Endothelial cell of umbilical vein (primary cell): Measurements from ENCODE around the gene TOB1. TPM values are rescaled to one million over a fixed set of nuclear protein-coding genes. Genes with fewer than 3 reads are reported as not detected.

Experiments used
- BruUV-seq: library from RNA; stranded (reverse); fragments of 400-500 nt; replicated peaks from 2 replicates; lab custom pipeline; 2021; lab: Mats Ljungman, UMichigan
- CTCF ChIA-PET: fragments of 300-600, 350-600 bp; sonication (Branson Sonifier 250); formaldehyde crosslinking; loops from one replicate; lab custom pipeline; 2021; ENCODE audit warnings: antibody characterized with exemption, inconsistent platforms; lab: Charles Lee
- POLR2A ChIA-PET: fragments of 300-600, 350-600 bp; sonication (Branson Sonifier 250); formaldehyde crosslinking; loops from one replicate; lab custom pipeline; 2021; ENCODE audit warnings: antibody characterized with exemption, inconsistent platforms; lab: Charles Lee
- DNase-seq: peaks from one replicate; pipeline ENCODE4 v3.0.0-alpha.2; 2011; ENCODE audit warnings: low read depth, low spot score
- FAIRE-seq: peaks from 2 replicates; lab custom pipeline; 2011; peaks lifted over from hg19 to GRCh38; lab: Jason Lieb, UNC
- H2AFZ ChIP-seq: 2 replicates; pipeline ENCODE4 v1.6.0; 2012; ENCODE audit warnings: low read depth, low read length, control low read depth, inconsistent platforms
- H3K27ac ChIP-seq: 2 replicates; pipeline ENCODE4 v1.5.1; 2011; ENCODE audit warnings: low read depth, mild to moderate bottlenecking, control low read depth, low read length, moderate library complexity; ENCODE audit not compliant: insufficient read depth
- H3K27me3 ChIP-seq, 2 experiments: 2 replicates each; pipeline versions ENCODE4 v1.6.0 to v1.6.1; 2011; ENCODE audit warnings: low read length in 2 of 2, mixed read lengths in 1 of 2; ENCODE audit not compliant: control insufficient read depth in 2 of 2, insufficient read depth in 2 of 2
- H3K36me3 ChIP-seq, 2 experiments: 2 replicates in 1 of 2; 3 replicates in 1 of 2; pipeline ENCODE4 v1.5.1; 2011; ENCODE audit warnings: low read length in 2 of 2, mild to moderate bottlenecking in 1 of 2, moderate library complexity in 1 of 2; ENCODE audit not compliant: control insufficient read depth in 2 of 2, insufficient read depth in 2 of 2; ENCODE audit errors: extremely low read depth in 1 of 2
- H3K4me1 ChIP-seq: 3 replicates; pipeline ENCODE4 v1.5.1; 2011; ENCODE audit warnings: mild to moderate bottlenecking, low read length; ENCODE audit not compliant: control insufficient read depth, insufficient read depth; ENCODE audit errors: extremely low read depth
- H3K4me2 ChIP-seq: 2 replicates; pipeline ENCODE4 v1.6.1; 2011; ENCODE audit warnings: low read length, control low read depth, mixed read lengths; ENCODE audit not compliant: insufficient read depth
- H3K4me3 ChIP-seq, 3 experiments: fragments of 200-600 bp in 1 of 3; sonication (generic), shearing (Covaris generic) in 1 of 3; replicated peaks in 1 of 3; 2 replicates each; pipeline ENCODE4 v1.5.1; 2011 to 2016; ENCODE audit warnings: control low read depth in 3 of 3, low read length in 3 of 3, mild to moderate bottlenecking in 2 of 3, inconsistent platforms in 1 of 3, low read depth in 1 of 3, moderate library complexity in 1 of 3; ENCODE audit not compliant: insufficient read depth in 1 of 3
- H3K79me2 ChIP-seq: 2 replicates; pipeline ENCODE4 v1.6.0; 2012; ENCODE audit warnings: low read length, inconsistent platforms; ENCODE audit not compliant: control insufficient read depth, insufficient read depth
- H3K9ac ChIP-seq: replicated peaks from 2 replicates; pipeline ENCODE3; 2011; ENCODE audit warnings: low read length, control low read depth; ENCODE audit not compliant: insufficient read depth; ENCODE audit errors: extremely low read depth
- H3K9me1 ChIP-seq: replicated peaks from 3 replicates; pipeline ENCODE4 v1.6.0; 2011; ENCODE audit warnings: mild to moderate bottlenecking, low read length; ENCODE audit not compliant: control insufficient read depth, insufficient read depth; ENCODE audit errors: extremely low read depth
- H3K9me3 ChIP-seq: replicated peaks from 2 replicates; pipeline ENCODE4 v1.5.1; 2012; ENCODE audit warnings: low read length, inconsistent platforms; ENCODE audit not compliant: control insufficient read depth, insufficient read depth
- H4K20me1 ChIP-seq: replicated peaks from 2 replicates; pipeline ENCODE3; 2011; ENCODE audit warnings: mild to moderate bottlenecking, low read length; ENCODE audit not compliant: control insufficient read depth, insufficient read depth; ENCODE audit errors: extremely low read depth
- EZH2 ChIP-seq: IDR thresholded peaks from 2 replicates; pipeline ENCODE4 v1.6.1; 2012; ENCODE audit warnings: borderline replicate concordance, low read depth, mild to moderate bottlenecking, moderate library complexity, low read length, inconsistent platforms; ENCODE audit not compliant: severe bottlenecking
- GATA2 ChIP-seq: IDR thresholded peaks from 2 replicates; pipeline ENCODE4 v1.7.0; 2011; ENCODE audit warnings: low read depth, mild to moderate bottlenecking, moderate library complexity, mixed read lengths, low read length; ENCODE audit not compliant: insufficient read length, insufficient read depth
- JUN ChIP-seq: IDR thresholded peaks from 2 replicates; pipeline ENCODE4 v1.6.1; 2011; ENCODE audit warnings: borderline replicate concordance, low read depth; ENCODE audit not compliant: insufficient read length, insufficient read depth
- POLR2A ChIP-seq: IDR thresholded peaks from 2 replicates; pipeline ENCODE4 v1.6.1; 2012; ENCODE audit warnings: low read depth, mild to moderate bottlenecking, control low read depth, low read length
- dilution Hi-C: fragments of 300-500 bp; cut with MboI; formaldehyde crosslinking; loops from one replicate; pipeline ENCODE4 v1.15.0; 2019; ENCODE audit warnings: low sequenced_read_pairs; ENCODE audit not compliant: extremely low pct_ligation_motif_present
- intact Hi-C: fragments of 100-400 bp; cut with micrococcal nuclease; formaldehyde crosslinking; loops from one replicate; pipeline ENCODE4 v1.10.0; 2022
- polyA plus RNA-seq, 4 experiments: library from polyadenylated mRNA; depleted of rRNA in 3 of 4; stranded (reverse) in 3 of 4; unstranded in 1 of 4; fragments of >200 nt; gene quantifications; 2 replicates each; pipeline versions ENCODE4 v1.2.1 to v1.2.3, GENCODE V29; 2011 to 2012; ENCODE audit warnings: missing spikeins in 1 of 4
- total RNA-seq: library from RNA; stranded (reverse); gene quantifications from 2 replicates; pipeline ENCODE4 v1.2.3, GENCODE V29; 2021
- TF ChIP-seq, protein P1 (sequence below): IDR thresholded peaks from 2 replicates; pipeline ENCODE4 v1.6.1; 2011; ENCODE audit not compliant: insufficient read depth, insufficient read length

TOB1 gene
- total and polyA plus RNA-seq, 2 donors (not counting 3 experiments of a cell fraction or from before 2014, with no cell fraction given), result 3.3 to 12.9 TPM

DNA sequence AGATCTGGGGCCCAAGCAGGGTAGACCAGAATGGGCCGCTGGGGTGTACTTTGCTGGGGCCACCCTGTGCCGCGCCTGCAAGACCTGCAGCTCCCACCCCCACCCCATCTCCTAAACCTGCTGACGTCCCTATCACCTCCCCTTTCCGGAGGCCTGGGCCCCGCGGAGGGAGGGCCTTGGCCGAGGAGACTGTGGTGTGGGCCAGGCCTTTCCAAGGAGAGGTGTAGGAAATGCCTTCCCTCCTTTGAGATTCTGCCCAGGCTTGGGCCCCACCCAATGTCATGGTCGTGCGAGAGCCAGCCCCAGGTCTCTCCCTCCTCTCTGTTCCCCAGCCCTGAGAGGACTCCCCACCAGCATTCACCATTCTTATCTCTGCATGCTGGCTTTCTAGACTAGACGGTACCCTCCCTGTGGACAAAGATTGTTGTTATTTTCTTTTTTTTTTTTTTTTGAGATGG lies 34.7 kb downstream of the TOB1 start:
- CTCF ChIA-PET, result interaction anchor here (2.0 kb wide), 1 partner anchor 48 kb away, joined by 7 read pairs; no protein-coding TSS in a partner anchor
- H3K27me3 ChIP-seq, result peaks cover 2 to 3% of the 10 kb centered on the region in 2 experiments
- no peaks in the 10 kb centered on the region for H4K20me1 ChIP-seq
- H3K9me1 ChIP-seq, result no peaks in the 10 kb centered on the region
- POLR2A ChIA-PET, result no interaction called here
- no peak overlapping the region for H3K9ac ChIP-seq
- DNase-seq (no peak), FAIRE-seq (no peak)
- no peaks in the 10 kb centered on the region for H3K36me3 ChIP-seq
- intact Hi-C loops, result no loop called here
- H3K27ac ChIP-seq, result no peak overlapping the region
- no peaks in the 10 kb centered on the region for H3K9me3 ChIP-seq
- no peak overlapping the region for H3K4me3 ChIP-seq
- BruUV-seq, result no TSS peak
- TF ChIP-seq, protein P1, sequence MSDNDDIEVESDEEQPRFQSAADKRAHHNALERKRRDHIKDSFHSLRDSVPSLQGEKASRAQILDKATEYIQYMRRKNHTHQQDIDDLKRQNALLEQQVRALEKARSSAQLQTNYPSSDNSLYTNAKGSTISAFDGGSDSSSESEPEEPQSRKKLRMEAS, result no peak
- no peak for TF ChIP-seq POLR2A
- no peaks in the 10 kb centered on the region for H3K4me1 ChIP-seq
- dilution Hi-C loops, result no loop called here
- H2AFZ ChIP-seq, result no peak overlapping the region
- no peaks in the 10 kb centered on the region for H3K79me2 ChIP-seq
- no peak overlapping the region for H3K4me2 ChIP-seq

GRCh38 chr17:50830994-50831393 lies 35.2 kb downstream of the TOB1 start:
- CTCF ChIA-PET, result interaction anchor here (0.8 to 3.2 kb wide), 5 partner anchors 10 to 48 kb away, joined by 3 to 15 read pairs (median 8); no protein-coding TSS in a partner anchor

More at GRCh38 chr17:50830994-50831393, 35.2 kb downstream of the TOB1 start:
- FAIRE-seq (no peak), DNase-seq (no peak)
- dilution Hi-C loops (no loop called here), intact Hi-C loops (no loop called here)
- no peak for TF ChIP-seq GATA2
- TF ChIP-seq, protein P1, result no peak
- TF ChIP-seq JUN, result no peak
- no peak for TF ChIP-seq EZH2
- Histone ChIP-seq H3K79me2 (no peaks in the 10 kb centered on the region), H3K27me3 (peaks cover 2 to 3% of the 10 kb centered on the region in 2 experiments), H2AFZ (no peak overlapping the region), H3K4me1 (no peaks in the 10 kb centered on the region), H3K27ac (no peak overlapping the region), H3K4me2 (no peak overlapping the region), H3K4me3 (no peak overlapping the region), H3K9me1 (no peaks in the 10 kb centered on the region), H3K36me3 (no peaks in the 10 kb centered on the region), H3K9ac (no peak overlapping the region), H3K9me3 (no peaks in the 10 kb centered on the region), H4K20me1 (no peaks in the 10 kb centered on the region)
- no TSS peak for BruUV-seq
- POLR2A ChIA-PET, result no interaction called here
